Heart left ventricle (tissue), 16 donors: ENCODE data around the gene TINAG. TPM values are rescaled to one million over a fixed set of nuclear protein-coding genes. Genes with fewer than 3 reads are reported as not detected.

Experiments
- ATAC-seq, 4 donors: fragments of 200-7000 bp; cut with Tn5 transposase; one replicate each; pipeline ENCODE4 v1.9.1; 2020 to 2022; ENCODE audit warnings: moderate library complexity in 4 of 4, mild to moderate bottlenecking in 3 of 4, moderate number of reproducible peaks in 1 of 4
- DNase-seq, 5 donors: peaks; one replicate each; pipeline ENCODE4 v3.0.0-alpha.2; 2020
- H3K27ac ChIP-seq, 12 donors: fragments of 200-600 bp; sonication (generic) in 4 of 12; one replicate each; pipeline versions ENCODE4 v1.5.0 to v1.8.0; 2016 to 2022; ENCODE audit warnings: mild to moderate bottlenecking in 2 of 12
- H3K27me3 ChIP-seq, 9 donors: fragments of 200-600 bp; sonication (generic) in 2 of 9; one replicate each; pipeline versions ENCODE4 v1.5.1 to v1.8.0; 2016 to 2022; ENCODE audit warnings: mild to moderate bottlenecking in 3 of 9
- H3K36me3 ChIP-seq, 9 donors: fragments of 200-600 bp; sonication (generic) in 2 of 9; one replicate each; pipeline versions ENCODE4 v1.5.0 to v1.8.0; 2018 to 2022; ENCODE audit warnings: mild to moderate bottlenecking in 2 of 9
- H3K4me1 ChIP-seq, 12 donors: fragments of 200-600 bp; sonication (generic) in 4 of 12; one replicate each; pipeline versions ENCODE4 v1.5.0 to v1.8.0; 2016 to 2022; ENCODE audit warnings: mild to moderate bottlenecking in 3 of 12
- H3K4me3 ChIP-seq, 12 donors: fragments of 200-600 bp; sonication (generic) in 4 of 12; one replicate each; pipeline versions ENCODE4 v1.5.0 to v1.8.0; 2017 to 2022; ENCODE audit warnings: mild to moderate bottlenecking in 9 of 12, moderate library complexity in 4 of 12
- H3K9me3 ChIP-seq, 12 donors: fragments of 200-600 bp; sonication (generic) in 4 of 12; one replicate each; pipeline versions ENCODE4 v1.5.0 to v1.8.0; 2016 to 2022; ENCODE audit warnings: mild to moderate bottlenecking in 1 of 12
- POLR2A ChIP-seq, 2 donors: fragments of 450-650 bp; IDR thresholded peaks; one replicate each; pipeline ENCODE4 v1.6.1; 2017; ENCODE audit warnings: antibody characterized with exemption in 2 of 2, mild to moderate bottlenecking in 2 of 2, moderate library complexity in 2 of 2
- WGBS, 4 donors: extraction: QIAGEN DNeasy Blood & Tissue Kit in 2 of 4; methylation state at CpG; one replicate each; pipeline versions ENCODE4 v1.1.5 to v1.1.7; 2013 to 2018; 5-methylcytosine and 5-hydroxymethylcytosine counted together
- intact Hi-C, 10 donors: fragments of 100-400 bp; cut with DNase I; formaldehyde crosslinking; loops; one replicate each; pipeline versions ENCODE4 v1.11.1 to v1.14.2; 2022
- polyA plus RNA-seq, 2 donors: library from polyadenylated mRNA; stranded (reverse); fragments of 200-250 nt; gene quantifications; one replicate each; pipeline ENCODE4 v1.2.3, GENCODE V29; 2013
- total RNA-seq, 9 donors: library from RNA; depleted of rRNA in 2 of 9; stranded (reverse); fragments of >200 nt in 2 of 9; fragmentation: NEBNext Ultra II Directional in 3 of 9; extraction: Animal tissue kit (Norgen Biotek cat#: 25700) in 3 of 9; gene quantifications; one replicate each; pipeline versions ENCODE4 v1.1.0 to v1.2.4, GENCODE V29; 2016 to 2023
- TF ChIP-seq, protein P1 (sequence below), 12 donors: fragments of 200-600 bp; sonication (generic) in 4 of 12; IDR thresholded peaks; one replicate each; pipeline versions ENCODE4 v1.5.0 to v1.8.0; 2018 to 2022; ENCODE audit warnings: antibody characterized with exemption in 12 of 12, mild to moderate bottlenecking in 5 of 12
- donor health status: ischemic (EF 13 %, LVEDD 7.1; RV severe dilation, severe dysfunction).
- donor health status: healthy with polysubstance abuse.
- donor health status: DM: no; HTN: yes; CAD: no.
- donor health status: DM: no; HTN: no; CAD: no.
- donor health status: ischemic (EF 25% LVEDD 6.9; RV normal size, moderate dysfunction).
- donor health status: ischemic (EF 25% LVEDD 5.7; RV mildly dilated, moderate dysfunction).
- donor health status: healthy.
- donor health status: DM: yes; HTN: yes; CAD: no.
- donor health status: ischemic (EF 35%, LVEDD 5.7; RV mildly dilated, moderate dysfunction).
- donor health status: nonischemic (EF 11% LVEDD 7.7; RV severe dilation, severe dysfunction).
- donor health status: DM: yes; HTN: yes; CAD: no.
- donor health status: PGD.
- donor health status: ischemic (EF 29% LVEDD 5.4; RV normal size, mild dysfunction).
- donor health status: nonischemic (EF 23%, LVEDD 6.1; RV moderate dilation, normal function).

Gene TINAG
- total and polyA plus RNA-seq, 11 donors = 0.15 to 0.56 (median 0.43) TPM; not detected in 1

GRCh38 chr6:54307439-54307910 is 766 bp upstream of the TINAG start:
- ATAC-seq = no peak
- DNase-seq = no peak
- no peak overlapping the region for H3K27ac ChIP-seq
- no peaks in the 10 kb centered on the region for H3K36me3 ChIP-seq
- H3K4me1 ChIP-seq = no peaks in the 10 kb centered on the region
- H3K4me3 ChIP-seq = no peak overlapping the region
- TF ChIP-seq, protein P1, sequence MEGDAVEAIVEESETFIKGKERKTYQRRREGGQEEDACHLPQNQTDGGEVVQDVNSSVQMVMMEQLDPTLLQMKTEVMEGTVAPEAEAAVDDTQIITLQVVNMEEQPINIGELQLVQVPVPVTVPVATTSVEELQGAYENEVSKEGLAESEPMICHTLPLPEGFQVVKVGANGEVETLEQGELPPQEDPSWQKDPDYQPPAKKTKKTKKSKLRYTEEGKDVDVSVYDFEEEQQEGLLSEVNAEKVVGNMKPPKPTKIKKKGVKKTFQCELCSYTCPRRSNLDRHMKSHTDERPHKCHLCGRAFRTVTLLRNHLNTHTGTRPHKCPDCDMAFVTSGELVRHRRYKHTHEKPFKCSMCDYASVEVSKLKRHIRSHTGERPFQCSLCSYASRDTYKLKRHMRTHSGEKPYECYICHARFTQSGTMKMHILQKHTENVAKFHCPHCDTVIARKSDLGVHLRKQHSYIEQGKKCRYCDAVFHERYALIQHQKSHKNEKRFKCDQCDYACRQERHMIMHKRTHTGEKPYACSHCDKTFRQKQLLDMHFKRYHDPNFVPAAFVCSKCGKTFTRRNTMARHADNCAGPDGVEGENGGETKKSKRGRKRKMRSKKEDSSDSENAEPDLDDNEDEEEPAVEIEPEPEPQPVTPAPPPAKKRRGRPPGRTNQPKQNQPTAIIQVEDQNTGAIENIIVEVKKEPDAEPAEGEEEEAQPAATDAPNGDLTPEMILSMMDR (IDR thresholded peaks at IDR 0.05) = no peak
- TF ChIP-seq POLR2A (IDR thresholded peaks at IDR 0.05) = no peak
- H3K9me3 ChIP-seq = no peaks in the 10 kb centered on the region
- no peaks in the 10 kb centered on the region for H3K27me3 ChIP-seq
- 63 to 74% (median 71%) methylated on average over 2 of the region's 2 CpGs for WGBS, 4 donors
- intact Hi-C loops = no loop called here

DNA sequence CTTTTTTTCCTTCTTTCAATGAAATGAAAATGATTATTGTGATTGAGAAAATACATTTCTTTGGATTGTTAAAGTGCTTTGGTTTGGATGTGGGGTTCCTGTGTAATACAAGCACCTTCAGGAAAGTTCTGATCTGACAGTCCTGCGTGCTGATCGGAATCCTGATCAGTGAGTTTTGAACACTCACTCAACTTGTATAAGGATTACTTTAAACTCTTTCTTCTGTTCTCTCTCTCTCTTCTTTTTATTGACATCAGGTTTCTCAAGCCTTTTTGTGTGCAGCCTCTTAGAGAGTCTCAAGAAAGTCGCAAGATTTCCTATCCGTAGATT is 710 bp downstream of the TINAG start:
- Histone ChIP-seq H3K4me3 (no peak overlapping the region), H3K4me1 (no peaks in the 10 kb centered on the region), H3K27me3 (no peaks in the 10 kb centered on the region), H3K27ac (no peak overlapping the region), H3K9me3 (no peaks in the 10 kb centered on the region), H3K36me3 (no peaks in the 10 kb centered on the region)
- DNase-seq = no peak
- TF ChIP-seq, protein P1 (IDR thresholded peaks at IDR 0.05) = no peak
- TF ChIP-seq POLR2A (IDR thresholded peaks at IDR 0.05) = no peak
- 88 to 94% (median 91%) methylated on average over 4 of the region's 4 CpGs for WGBS, 4 donors
- intact Hi-C loops = no loop called here
- ATAC-seq = no peak

DNA sequence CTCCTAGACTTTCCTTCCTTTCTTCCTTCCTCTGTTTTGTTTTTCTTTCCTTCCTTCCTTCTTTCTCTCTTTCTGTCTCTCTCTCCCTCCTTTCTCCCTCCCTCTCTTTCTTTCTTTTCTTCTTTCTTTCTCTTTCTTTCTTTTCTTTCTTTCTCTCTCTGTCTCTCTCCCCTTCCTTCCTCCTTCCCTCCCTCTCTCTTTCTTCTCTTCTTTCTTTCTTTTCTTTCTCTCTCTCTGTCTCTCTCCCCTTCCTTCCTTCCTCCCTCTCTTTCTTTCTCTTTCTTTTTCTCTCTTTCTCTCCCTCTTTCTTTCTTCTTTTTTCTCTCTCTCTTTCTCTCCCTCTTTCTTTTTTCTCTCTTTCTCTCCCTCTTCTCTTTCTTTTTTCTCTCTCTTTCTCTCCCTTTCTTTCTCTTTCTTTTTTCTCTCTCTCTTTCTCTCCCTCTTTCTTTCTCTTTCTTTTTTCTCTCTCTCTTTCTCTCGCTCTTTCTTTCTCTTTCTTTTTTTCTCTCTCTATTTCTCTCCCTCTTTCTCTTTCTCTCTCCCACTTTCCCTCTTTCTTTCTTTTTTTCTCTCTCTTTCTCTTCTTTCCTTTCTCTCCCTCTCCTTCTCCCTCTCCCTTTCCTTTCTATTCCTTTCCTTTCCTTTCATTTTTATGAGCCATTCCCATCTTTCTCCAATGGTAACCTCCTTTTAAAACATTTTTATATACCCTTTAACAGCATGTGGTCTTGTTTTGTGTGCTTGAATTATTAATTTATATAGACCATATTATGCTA is 2.3 kb downstream of the TINAG start:
- no peak for DNase-seq
- H3K4me3 ChIP-seq = no peak overlapping the region
- no peaks in the 10 kb centered on the region for H3K27me3 ChIP-seq
- H3K27ac ChIP-seq = no peak overlapping the region
- intact Hi-C loops = loop anchor here in 1 of 10 donors (5.0 kb wide), 1 partner anchor 323 kb away; no protein-coding TSS in a partner anchor
- H3K9me3 ChIP-seq = no peaks in the 10 kb centered on the region
- 78 to 84% (median 82%) methylated on average over 1 of the region's 1 CpG for WGBS, 4 donors
- ATAC-seq = no peak
- H3K4me1 ChIP-seq = no peaks in the 10 kb centered on the region
- TF ChIP-seq, protein P1 (IDR thresholded peaks at IDR 0.05) = no peak
- TF ChIP-seq POLR2A (IDR thresholded peaks at IDR 0.05) = no peak
- H3K36me3 ChIP-seq = no peaks in the 10 kb centered on the region

- H3K9me3 ChIP-seq = no peaks in the 10 kb centered on the region
- no peak overlapping the region for H3K27ac ChIP-seq
- H3K4me3 ChIP-seq = no peak overlapping the region
- intact Hi-C loops = no loop called here
- WGBS, 4 donors = 73 to 86% (median 78%) methylated on average over 4 of the region's 4 CpGs
- no peak for TF ChIP-seq POLR2A (IDR thresholded peaks at IDR 0.05)
- TF ChIP-seq, protein P1 (IDR thresholded peaks at IDR 0.05) = no peak
- H3K36me3 ChIP-seq = no peaks in the 10 kb centered on the region
- H3K27me3 ChIP-seq = peaks cover 0 to 1% (median 0%) of the 10 kb centered on the region in 9 donors
- ATAC-seq (no peak), DNase-seq (no peak)
- H3K4me1 ChIP-seq = no peaks in the 10 kb centered on the region
Observed at GRCh38 chr6:54315656-54316055, 7.4 kb downstream of the TINAG start.
